Retinal pigment epithelial cell (primary cell): ENCODE results near the gene TRMT11.

Experiments
- DNase-seq: peaks from one replicate; pipeline ENCODE4 v3.0.0-alpha.2; 2010; ENCODE audit warnings: low read depth
- H3K4me3 ChIP-seq: 2 replicates; pipeline ENCODE4 v1.5.1; 2011; ENCODE audit warnings: mild to moderate bottlenecking, low read length, control low read depth, moderate library complexity
- TF ChIP-seq, protein P1 (sequence below): conservative IDR thresholded peaks from 2 replicates; pipeline ENCODE4 v1.5.1; 2011; ENCODE audit warnings: low read depth, low read length, control low read depth, inconsistent platforms

TRMT11 gene

DNA sequence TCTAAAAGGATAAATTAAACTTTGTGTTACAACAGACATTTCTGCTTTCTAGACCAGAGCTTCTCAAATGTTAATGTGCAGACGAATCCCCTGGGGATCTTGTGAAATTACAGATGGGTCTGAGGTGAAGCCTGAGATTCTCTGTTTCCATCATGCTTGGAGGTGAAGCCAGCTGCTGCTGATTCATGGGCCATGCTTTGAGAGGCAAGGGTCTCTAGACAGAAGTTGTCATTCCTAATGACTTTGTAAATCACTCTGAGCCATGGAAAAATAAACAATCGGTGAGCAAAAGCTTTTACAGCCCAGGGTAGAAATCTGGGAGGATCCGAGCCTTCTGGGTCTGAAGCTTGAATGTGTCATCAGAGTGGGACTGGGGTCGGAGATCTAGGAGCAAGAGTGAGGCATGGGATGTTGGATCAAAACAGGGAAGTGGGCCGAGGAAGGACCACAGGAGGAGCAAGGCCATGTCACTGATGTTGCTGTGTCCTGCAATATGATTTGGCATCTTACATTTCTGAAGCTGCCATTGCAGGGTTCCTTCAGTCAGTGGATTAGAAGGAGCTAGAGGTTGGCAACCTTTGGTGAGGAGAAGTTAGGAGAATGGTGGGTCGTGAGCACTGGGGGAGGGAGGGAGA lies 77.3 kb downstream of the TRMT11 start:
- TF ChIP-seq, protein P1, sequence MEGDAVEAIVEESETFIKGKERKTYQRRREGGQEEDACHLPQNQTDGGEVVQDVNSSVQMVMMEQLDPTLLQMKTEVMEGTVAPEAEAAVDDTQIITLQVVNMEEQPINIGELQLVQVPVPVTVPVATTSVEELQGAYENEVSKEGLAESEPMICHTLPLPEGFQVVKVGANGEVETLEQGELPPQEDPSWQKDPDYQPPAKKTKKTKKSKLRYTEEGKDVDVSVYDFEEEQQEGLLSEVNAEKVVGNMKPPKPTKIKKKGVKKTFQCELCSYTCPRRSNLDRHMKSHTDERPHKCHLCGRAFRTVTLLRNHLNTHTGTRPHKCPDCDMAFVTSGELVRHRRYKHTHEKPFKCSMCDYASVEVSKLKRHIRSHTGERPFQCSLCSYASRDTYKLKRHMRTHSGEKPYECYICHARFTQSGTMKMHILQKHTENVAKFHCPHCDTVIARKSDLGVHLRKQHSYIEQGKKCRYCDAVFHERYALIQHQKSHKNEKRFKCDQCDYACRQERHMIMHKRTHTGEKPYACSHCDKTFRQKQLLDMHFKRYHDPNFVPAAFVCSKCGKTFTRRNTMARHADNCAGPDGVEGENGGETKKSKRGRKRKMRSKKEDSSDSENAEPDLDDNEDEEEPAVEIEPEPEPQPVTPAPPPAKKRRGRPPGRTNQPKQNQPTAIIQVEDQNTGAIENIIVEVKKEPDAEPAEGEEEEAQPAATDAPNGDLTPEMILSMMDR, result no peak
- H3K4me3 ChIP-seq, result no peak overlapping the region
- no peak for DNase-seq

DNA sequence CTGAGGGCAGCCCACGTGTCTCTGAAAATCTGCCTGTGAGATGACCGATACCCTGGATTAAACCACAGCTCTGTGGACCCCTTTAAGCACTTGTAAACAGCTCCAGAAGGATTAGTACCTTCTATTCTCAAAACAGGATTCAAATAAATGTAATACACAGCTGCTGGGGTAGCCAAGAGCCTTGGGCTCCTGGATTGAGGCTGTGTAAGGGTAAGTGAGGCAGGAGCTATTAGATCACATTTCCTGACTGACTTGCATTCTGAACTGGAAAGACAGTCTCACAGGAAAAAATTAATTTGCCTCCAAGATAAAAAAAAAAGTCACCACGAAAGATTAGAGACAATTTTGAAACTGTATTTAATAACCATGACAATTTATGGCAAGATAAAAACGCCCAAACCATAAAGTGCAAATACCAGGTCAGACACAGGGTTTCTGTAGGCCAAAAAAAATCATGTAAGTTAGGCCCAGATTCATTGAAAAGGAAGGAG lies 78.0 kb downstream of the TRMT11 start:
- no peak for DNase-seq
- TF ChIP-seq, protein P1, result no peak
- H3K4me3 ChIP-seq, result no peak overlapping the region

DNA sequence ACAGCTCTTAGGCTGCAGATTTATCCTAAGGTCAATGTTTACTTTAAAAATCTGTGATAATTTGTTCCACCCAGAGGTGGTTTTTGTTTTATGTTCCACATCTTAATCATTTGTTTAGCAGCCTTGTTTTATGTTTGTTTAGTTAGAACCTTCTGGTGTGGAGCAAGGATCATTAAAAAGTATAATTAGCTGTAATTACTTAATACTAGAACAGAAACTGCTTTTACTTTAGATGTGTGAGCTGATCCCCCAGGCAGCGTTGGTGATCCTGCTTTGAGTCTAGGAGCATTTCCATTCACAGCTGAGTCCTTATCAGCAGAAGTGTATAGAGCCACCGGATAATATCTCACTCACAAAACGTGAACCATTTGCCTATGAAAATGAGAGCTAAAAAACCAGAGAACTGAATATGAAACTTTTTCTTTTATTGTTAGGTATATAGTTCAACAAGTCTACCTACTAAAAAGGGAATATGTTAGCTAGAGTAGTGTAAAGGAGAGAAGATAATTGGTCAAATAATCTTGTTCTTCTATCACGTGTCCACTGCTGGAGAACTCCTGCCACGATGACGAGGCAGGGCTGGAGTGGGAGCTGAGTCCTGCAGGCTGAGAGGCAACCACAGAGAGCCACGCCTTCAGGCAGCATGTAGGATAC lies 78.5 kb downstream of the TRMT11 start:
- no peak for DNase-seq
- TF ChIP-seq, protein P1, result no peak
- H3K4me3 ChIP-seq, result no peak overlapping the region

DNA sequence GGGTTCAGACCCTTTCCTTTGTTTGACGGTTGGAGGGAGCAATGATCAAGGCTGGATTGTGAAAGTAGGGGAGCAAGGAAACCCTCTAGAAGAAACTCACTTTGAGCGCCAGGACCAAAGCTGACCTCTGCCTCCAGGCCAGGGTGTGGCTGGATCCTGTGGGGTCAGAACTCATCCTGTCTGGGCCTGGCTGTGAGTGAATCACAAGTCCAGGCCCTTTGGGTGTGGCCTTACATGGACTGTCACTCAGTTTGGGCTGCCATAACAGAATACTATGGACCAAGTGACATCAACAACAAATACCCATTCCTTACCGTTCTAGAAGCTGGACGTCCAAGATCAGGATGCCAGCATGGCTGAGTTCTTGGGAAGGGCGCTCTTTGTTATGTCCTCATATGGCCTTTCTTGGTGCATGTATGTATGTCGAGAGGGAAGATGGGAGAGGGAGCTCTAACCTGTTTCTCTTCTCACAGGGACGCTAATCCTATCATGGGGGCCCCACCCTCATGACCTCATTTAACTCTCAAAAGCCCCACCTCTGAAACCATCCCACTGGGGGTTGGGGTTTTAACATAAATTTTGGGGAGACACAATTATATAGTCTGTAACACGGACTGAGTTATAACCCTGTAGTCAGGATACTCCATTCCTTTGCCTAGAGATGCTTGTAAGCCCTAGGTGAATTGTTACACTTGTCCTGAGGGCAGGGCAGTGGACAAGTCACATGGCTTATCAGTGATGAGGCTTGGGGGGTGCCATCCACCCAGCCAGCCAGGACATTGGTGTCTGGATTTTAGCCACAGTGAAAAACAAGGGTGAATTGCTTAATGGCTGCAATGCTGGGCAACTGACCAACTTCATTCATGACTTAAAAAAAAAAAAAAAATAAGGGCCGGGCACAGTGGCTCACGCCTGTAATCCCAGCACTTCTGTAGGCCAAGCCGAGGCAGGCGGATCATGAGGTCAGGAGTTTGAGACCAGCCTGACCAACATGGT lies 80.0 kb downstream of the TRMT11 start:
- TF ChIP-seq, protein P1, result no peak
- H3K4me3 ChIP-seq, result no peak overlapping the region
- no peak for DNase-seq

DNA sequence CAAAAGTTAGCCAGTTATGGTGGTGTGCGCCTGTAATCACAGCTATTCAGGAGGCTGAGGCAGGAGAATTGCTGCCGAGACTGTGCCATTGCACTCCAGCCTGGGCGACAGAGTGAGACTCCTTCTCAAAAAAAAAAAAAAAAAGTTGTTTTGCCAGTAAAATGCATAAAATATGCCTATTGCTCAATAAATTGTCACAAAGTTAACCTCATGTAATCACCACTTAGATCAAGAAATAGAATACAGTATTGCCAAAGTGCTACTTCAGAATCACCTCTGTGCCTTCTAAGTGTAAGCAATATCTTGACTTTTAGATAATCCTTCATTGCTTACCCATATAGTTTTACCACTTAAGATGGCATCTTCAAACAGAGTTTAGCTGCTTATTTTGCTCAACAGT lies 80.7 kb downstream of the TRMT11 start:
- H3K4me3 ChIP-seq, result no peak overlapping the region
- TF ChIP-seq, protein P1, result no peak
- DNase-seq, result no peak

DNA sequence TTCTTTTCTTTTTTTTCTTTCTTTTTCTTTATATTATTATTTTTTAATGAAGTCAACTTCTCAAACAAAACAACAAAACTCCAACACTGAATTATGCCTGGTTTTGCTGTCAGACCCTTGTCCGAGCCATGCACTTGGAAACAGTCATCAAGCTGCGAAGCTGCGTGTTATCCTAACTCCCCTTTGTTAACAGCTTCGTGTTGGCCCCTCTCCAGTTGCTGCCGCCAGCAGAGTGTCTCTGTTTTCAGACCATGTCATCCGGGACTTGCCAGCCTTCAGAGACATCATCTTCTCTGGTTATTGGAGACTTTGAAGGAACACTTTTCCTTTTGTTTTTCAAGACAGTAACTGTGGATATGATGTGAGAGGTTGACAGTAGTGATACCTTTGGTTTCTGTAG lies 83.1 kb downstream of the TRMT11 start:
- no peak for DNase-seq
- no peak overlapping the region for H3K4me3 ChIP-seq
- TF ChIP-seq, protein P1, result no peak
